ENCODE measurements around the gene CSHL1.
"Not testable (repeated sequence)": the region's sequence is repeated elsewhere in the genome, so short reads cannot be mapped to it uniquely, and the experiment has no call there.

Gene CSHL1

GRCh38 chr17:63918789-63919305 lies 7.8 kb upstream of the CSHL1 start, which contains the start of gene GH1:
TSS of gene GH1 (minus strand) at chr17:63918839. CDS start at chr17:63918776, 63 bp downstream.
- DNase-seq: not testable (repeated sequence)

- DNase-seq: no peak
Measured at GRCh38 chr17:63918305-63918704, 7.2 kb upstream of the CSHL1 start.

- no peak for DNase-seq
Measured at GRCh38 chr17:63917646-63918045, 6.6 kb upstream of the CSHL1 start.

GRCh38 chr17:63917206-63917605 lies 6.1 kb upstream of the CSHL1 start:
- not testable (repeated sequence) for DNase-seq

GRCh38 chr17:63916566-63917185 lies 5.6 kb upstream of the CSHL1 start:
- no peak for DNase-seq

- not testable (repeated sequence) for DNase-seq
Measured at GRCh38 chr17:63915753-63916152, 4.7 kb upstream of the CSHL1 start.

GRCh38 chr17:63914471-63914870 lies 3.4 kb upstream of the CSHL1 start:
- no peak for DNase-seq

- DNase-seq: peak in 7 of 58 donors; percentile 6 to 42 (median 15)
Measured at GRCh38 chr17:63911657-63912100, 621 bp upstream of the CSHL1 start.

GRCh38 chr17:63910096-63910495 lies 962 bp downstream of the CSHL1 start:
- DNase-seq: no peak

GRCh38 chr17:63909586-63909985 lies 1.5 kb downstream of the CSHL1 start:
- not testable (repeated sequence) for DNase-seq

GRCh38 chr17:63907161-63907778 lies 3.8 kb downstream of the CSHL1 start:
- DNase-seq: not testable (repeated sequence)

- DNase-seq: not testable (repeated sequence)
Measured at GRCh38 chr17:63904796-63905195, 6.3 kb downstream of the CSHL1 start.

GRCh38 chr17:63903787-63904201 lies 7.3 kb downstream of the CSHL1 start:
- DNase-seq: peak in 1 of 58 donors; percentile 2

GRCh38 chr17:63901971-63902370 lies 9.1 kb downstream of the CSHL1 start:
- DNase-seq: not testable (repeated sequence)

GRCh38 chr17:63898899-63899798 lies 11.9 kb downstream of the CSHL1 start:
- DNase-seq: not testable (repeated sequence)

- not testable (repeated sequence) for DNase-seq
Measured at GRCh38 chr17:63896524-63897354, 14.3 kb downstream of the CSHL1 start, which contains the start of gene CSH1. TSS of gene CSH1 (minus strand) at chr17:63896574. CDS start at chr17:63896511, 63 bp downstream.

- not testable (repeated sequence) for DNase-seq
Measured at GRCh38 chr17:63894821-63895220, 16.2 kb downstream of the CSHL1 start.

GRCh38 chr17:63894021-63894420 lies 17.0 kb downstream of the CSHL1 start:
- not testable (repeated sequence) for DNase-seq

GRCh38 chr17:63892316-63893037 lies 18.6 kb downstream of the CSHL1 start:
- not testable (repeated sequence) for DNase-seq
